NCI-H748 (cell line): ENCODE results near the gene CYGB.
A peak's percentile ranks its signal among the peaks of the same experiment; 100 is the strongest.

Experiments
- DNase-seq: peaks from one replicate; lab custom pipeline; 2025; ENCODE audit not compliant: unreplicated experiment; lab: John Stamatoyannopoulos, UW

Gene CYGB

DNA sequence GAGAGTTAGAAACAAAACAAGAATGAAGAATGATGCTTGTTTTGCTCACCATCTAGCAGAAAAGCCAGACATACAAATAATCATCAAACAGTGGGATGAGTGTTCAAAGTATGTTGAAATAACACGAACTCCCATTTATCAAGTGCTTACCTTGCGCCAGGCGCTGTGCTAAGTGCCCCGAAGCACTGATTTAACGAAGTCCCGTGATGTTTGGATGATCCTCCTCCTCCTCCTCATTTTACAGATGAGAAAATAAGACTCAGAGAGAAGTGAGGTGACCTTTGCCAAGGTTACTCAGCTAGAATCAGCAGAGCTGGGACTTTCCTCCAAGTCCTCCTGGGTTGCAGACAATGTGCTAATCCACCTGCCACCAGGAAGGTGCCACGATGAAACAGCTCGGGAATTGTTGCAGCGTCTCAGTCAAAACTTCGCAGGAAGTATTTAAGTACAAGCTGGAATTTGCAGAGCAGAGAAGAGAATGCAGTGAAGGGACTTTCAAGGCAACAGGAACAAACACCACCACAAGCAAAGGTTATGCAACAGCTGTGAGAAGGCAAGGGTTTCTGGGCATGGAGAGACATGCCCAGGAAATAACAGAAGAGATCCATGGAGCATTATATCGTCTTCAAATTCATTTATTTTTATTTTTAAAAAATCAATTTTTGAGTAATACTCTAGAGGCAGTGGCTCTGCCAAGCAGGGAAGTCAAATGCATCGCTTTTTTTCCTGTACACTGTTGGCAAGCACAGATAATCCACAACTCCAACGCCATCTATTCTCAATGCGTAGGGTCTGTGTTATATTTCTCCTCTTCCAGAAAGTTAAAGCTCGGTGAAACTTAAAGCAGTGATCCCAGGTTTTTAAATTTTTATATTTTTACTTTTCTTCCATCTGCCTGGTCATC lies 13.5 kb upstream of the CYGB start:
- DNase-seq, result peak; percentile 46

DNA sequence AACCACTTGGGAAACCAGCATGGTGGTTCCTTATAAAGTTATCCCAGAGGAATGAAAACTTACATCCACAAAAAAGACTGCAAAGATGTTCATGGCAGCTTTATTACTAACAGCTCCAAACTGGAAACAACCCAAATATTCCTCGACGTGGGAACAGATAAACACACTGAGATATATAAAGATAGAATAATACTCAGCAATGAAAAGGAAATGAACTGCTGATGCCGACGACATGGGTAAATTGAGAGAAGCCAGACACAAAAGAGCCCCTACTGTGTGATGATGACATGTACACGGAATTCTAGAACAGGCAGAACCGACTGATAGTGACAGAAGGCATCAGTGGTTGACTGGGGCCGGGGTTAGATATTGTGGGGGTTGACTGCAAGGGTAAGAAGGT lies 12.0 kb upstream of the CYGB start:
- no peak for DNase-seq

DNA sequence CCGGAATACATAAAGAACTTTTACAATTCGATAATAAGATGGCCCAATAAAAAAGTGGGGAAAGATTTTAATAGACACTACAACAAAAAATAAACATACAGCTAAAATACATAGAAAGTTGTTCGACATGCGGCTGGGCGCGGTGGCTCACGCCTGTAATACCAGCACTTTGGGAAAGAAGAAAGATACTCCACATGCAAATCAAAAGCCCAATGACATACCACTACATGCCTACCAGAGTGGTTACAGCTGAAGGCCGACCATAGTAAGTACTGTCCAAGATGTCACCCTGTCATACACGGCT lies 11.7 kb upstream of the CYGB start:
- no peak for DNase-seq

DNA sequence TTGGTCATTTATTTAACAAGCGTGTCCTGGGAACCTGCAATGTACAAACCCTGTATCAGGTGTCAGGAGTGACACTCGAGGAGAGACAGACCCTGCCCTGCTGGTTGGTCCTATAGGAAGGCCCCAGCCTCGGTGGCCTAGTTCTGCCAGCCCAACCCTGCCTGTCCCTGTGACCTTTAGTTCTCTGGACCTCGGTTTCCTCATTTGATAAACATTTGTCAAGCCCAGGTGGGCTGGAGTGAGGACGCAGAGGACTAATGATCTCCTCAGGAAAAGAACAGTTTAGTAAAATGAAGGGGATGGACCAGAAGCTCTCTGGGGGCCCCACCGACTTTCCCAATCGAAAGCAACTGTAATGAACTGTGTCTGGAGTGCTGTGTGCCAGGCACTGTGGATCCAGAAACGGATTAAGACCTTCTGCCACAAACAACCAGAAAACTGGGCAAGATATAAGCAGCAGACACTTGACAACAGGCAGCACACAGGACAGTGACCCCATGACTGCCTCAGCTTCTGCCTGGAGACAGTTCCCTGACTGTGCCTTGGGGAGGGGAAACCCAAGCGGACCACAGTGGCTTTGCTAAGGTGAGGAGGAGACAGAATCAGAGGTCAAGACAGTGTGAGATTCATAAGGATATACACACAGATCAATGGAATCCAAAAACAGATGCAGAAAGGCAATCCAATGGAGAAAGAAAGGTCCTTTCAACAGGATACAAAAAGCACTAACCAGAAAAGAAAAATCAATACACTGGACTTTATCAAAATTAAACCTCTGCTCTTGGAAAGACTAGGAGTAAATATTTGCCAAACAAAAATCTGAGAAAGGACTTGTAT lies 11.1 kb upstream of the CYGB start:
- DNase-seq, result no peak

DNA sequence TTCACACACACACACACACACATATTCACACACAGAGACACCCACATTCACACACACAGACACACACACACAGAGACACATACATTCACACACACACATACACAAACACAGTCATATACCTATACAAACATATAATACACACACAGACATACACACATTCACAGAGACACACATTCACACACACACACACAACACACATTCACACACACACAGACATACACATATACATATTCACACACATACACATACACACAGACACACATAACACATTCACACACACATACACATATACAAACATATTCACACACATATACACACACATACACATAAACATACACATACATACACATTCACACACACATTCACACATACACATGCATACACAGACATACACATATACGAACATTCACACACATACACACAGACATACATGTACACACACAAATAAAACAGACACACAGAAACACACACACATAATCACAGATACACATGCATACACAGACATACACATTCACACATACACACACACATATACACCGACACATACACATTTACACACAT lies 10.2 kb upstream of the CYGB start:
- DNase-seq, result no peak

DNA sequence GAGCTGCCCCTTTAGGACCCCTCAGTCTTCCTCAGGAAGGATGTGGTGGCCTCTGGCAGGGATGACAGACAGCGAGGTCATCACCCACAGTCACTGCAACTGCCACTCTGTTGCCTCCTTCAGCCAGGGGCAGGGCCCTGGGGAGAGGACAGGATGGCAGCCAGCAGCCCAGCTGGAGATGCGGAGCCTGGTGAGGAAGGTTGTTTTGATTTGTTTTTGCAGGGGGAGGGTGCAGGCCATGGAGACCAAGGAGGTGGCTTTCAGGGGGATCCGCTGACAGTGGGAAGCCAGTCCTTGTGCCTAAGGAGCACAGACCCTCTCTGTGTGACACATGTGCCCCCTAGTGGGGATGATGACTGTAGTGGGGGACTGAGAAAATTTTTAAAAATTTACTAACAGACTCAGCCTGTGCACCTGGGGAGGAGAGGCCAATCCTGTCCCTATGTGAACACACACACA lies 9.7 kb upstream of the CYGB start:
- peak; percentile 52 for DNase-seq

DNA sequence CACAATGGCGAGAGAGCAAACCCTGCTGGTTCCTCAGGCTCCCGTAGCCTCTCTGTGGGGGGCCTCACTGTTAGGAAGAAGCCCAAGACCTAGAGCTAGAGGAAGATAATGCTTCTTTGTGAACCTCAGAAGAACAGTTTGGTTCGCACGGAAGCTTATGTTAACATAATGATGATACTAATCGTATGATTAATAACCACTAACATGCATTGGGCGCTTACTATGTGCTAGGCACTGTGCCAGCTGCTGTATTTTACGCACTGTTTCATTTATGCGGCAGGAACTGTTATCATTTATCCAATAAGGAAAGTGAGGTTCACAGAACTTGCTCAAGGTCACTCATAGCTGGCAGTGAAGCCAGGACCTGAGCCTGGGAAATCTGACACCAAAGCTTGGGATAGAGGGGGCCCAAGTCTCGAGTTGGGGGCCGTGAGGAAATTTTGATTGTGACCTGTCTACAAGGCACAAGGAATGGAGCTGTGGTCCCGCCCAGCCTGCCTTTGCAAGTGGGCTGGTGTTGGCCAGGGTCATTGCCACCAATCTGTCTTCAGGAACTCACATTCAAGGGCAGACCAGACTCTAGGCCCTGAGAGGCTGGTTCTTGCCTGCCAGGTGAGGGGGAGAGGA lies 9.2 kb upstream of the CYGB start:
- DNase-seq, result no peak

DNA sequence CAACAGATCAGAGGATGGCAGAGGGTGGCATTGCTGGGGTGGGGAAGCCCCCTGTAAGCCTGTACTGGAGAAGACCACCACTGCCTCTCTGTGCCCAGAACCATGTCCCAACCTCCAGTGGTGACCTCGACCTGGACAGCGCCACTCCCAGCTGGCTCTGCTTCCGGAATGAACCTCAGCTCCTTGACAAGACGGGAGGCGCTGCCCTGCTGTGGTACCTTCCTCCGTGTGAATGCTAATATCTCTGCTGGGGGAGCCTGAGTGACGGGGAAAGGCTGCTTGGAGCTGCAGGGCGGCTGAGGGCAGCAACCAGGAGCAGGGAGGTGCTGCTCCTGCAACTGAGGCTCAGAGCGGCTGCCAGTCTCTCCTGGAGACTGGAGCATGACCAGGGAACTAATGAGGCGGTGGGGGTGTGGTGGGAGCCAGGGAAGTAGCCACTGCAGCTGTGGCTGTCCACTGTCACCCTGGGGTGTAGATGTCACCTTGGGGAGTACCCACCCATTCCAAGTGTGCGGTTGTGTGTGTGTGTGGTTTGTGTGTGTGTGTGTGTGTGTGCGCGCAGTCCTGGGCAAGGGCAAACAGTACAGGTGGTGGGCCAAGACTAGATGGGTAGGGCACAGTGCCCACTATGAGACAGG lies 8.5 kb upstream of the CYGB start:
- no peak for DNase-seq

DNA sequence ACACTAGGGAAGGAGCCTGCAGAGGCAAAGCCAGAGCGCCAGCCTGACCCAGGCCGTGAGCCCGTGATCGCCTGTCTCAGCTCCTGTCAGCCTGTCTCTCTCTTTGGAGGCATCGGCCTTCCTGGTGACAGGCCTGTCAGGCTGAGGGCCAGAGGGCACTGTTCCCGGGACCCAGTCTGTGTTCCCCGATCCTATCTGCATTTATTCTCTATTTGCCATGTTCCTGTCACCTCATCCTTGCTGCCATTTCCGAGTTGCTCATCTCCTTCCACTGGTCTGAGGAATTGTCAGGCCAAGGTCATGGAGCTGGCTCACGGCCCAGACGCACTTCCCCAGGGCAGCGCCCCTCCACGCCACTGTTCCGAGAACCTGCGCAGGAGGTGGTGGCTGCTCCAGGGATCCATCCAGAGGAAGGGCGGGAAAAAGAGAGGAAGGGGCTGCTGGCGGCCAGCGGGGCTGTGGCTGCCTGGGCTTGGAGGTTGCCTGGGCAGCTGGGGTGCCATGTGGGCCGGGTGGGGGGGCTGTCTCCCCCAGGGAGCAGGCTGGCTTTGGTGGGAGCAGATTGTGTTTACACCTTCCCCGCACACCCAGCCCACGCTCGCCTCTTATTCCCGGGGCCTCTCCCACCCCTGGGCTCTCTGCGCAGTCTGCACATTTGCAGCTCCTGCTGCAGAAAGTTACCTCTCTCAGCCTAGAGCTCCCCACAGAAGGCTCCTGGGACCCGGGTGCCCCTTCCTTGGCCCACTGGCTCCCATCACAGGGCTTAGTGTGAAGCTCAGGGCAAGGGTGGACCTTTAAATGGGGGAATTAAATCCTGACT lies 7.2 kb upstream of the CYGB start:
- DNase-seq, result no peak

DNA sequence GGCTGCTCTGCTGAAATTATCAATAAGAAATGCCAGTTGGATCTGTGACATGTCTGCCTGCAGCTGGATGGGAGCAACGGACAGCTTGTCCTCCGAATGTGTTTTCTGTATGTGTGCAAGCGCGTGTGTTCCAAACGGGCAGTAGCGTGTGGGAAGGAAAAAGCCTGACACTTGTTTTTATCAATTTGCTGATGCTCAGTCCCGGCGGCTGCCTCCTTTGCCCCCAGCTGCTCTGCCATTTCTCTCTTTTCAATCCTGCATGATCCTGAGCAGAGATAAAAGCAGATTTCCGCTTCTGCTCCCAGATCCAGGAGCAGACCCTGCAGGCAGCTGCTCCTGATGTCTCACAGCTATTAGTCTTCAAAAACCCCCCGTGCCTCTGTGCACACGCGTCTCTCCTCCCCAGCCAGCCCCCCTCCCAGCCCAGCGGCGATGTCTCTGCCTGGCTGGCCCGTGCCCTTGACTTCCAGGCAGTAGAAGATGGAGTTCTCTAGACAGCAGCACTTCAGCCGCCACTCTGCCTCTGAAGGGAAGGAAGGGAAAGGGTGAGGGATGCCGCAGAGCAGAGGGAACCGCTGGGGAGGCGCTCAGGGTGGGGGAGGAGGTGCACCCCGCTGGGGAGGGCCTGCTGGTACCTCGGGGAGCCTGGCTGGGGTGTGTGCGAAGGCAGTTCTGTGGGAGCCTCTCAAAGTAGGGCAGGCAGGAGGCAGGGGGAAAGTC lies 6.5 kb upstream of the CYGB start:
- no peak for DNase-seq

DNA sequence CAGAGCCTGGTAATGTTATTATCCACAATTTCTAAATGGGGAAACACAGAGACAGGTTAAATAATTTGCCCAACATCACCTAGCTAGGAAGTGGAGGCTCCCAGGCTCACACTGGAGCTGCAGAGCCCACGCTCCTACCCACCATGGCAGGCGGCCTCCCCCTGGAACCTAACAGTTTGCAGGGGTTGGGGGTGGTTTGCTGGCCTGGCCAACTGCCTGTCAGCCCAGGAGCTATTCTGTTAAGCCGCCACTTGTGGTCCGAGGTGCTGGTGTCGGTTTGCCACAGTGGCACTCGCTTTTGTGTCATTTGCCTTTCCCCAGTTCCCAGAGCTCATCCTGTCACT lies 5.9 kb upstream of the CYGB start:
- no peak for DNase-seq

DNA sequence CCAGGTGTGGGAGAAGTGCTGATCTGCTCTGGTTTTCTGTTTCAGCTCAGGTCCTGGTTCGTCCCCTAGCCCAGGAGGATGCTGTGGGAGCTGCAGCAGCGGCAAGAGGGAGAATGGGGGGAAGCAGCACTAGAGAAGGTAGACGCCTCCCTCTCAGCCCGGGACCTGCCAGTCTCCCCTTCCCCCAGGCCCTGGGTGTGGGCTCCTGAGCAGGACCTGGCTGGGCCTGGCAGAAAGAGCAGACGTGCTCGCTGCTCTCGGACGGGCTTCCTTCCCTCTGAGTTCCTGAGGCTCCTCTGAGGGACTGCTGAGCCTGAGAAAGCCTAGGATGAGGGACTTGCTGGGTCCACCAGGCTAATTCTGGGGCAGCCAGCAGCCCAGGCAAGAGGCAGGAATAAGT lies 5.5 kb upstream of the CYGB start:
- DNase-seq, result no peak

DNA sequence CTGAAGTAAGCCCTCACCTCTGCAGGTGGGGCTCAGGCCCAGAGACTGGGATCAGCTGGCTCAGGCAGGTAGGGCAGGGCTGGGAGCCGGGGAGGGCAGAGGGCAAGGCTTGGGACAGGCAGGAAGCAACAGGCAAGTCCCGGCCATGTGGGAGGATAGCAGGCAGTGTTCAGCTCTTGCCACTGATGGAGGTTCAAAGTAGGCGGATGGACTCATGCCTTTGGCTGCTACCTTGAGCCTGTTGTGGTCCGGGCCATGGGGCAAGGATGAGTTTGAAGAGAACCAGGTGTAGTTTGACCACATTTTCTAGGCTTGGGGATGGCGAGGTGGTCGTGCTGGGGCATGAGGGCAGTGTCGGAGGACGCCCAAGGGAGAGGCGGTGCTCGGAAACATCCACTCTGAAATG lies 5.1 kb upstream of the CYGB start:
- no peak for DNase-seq

DNA sequence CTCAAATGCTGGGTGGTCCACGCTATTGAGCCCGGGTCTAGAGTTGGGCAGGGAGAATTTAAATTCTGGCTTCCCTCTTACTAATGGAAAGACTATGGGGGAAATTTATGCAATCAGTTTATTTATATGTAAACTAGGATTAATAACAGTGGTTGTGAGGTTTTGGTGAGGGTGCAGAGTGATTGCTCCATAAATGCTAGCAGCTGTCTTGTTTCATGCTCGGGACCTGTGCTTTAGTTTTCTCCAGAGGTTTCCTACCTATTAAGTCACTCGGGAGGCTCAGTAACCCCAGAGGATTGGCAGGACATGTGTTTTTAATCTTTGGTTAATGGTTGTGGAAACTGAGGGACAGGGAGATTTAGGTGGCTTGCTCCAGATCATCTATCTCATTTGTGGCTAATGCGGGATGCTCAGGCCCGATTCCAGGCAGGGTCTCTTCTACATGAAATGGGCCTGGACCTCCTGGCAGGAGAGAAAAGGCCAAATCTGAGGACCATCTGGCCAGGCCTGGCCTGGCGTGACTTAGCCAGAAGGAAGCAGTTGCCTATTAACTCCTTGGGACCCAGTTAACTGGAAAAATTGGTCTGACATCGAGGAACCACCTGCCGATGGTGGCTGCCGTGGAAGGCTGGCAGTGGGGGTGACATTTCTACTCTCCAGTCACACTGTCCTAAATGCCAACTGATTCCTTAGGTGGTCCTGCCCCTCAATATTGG lies 4.4 kb upstream of the CYGB start:
- no peak for DNase-seq

DNA sequence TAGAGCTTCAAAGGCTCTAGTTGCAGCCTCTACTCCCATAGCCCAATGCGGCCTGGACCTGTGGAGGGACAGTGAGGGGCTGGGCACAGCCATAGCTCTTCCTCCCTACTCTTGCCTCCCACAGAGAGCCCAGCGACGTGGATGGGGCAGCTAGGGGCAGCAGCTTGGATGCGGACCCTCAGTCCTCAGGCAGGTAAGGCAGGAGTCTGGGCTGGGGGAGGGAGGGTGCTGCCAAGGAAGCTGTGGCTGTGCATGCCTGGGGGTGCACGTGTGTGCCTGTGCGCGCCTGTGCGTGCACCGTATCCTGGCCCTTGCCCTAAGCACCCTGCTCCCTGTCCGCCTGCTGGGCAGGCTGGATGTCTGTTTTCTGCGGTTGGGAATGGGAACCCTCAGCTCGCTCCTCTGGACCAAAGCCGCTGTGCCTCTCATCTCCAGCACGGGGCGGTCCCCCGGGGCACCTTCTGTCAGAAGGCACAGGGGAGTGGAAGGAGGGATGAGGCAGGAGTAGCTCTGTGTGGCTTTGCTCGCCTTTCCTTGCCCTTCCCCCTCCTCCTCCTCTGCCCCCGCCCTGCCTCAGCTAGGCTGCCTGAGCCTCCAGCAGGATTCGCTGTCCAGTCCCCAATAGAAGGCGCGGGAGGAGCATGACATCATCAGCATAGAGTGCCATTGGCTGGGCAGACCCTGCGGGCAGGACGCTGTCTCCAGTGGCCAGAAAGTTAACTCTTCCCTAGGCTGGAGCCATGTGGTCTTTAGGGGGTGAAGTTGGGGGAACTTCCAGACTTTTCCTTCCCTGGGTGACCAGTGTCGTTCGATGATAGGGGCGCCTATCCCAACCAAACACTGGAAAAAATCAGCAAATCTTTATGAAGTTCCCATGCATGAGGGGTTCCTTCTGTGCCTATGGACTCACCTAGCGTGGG lies 3.1 kb upstream of the CYGB start:
- DNase-seq, result peak; percentile 85

DNA sequence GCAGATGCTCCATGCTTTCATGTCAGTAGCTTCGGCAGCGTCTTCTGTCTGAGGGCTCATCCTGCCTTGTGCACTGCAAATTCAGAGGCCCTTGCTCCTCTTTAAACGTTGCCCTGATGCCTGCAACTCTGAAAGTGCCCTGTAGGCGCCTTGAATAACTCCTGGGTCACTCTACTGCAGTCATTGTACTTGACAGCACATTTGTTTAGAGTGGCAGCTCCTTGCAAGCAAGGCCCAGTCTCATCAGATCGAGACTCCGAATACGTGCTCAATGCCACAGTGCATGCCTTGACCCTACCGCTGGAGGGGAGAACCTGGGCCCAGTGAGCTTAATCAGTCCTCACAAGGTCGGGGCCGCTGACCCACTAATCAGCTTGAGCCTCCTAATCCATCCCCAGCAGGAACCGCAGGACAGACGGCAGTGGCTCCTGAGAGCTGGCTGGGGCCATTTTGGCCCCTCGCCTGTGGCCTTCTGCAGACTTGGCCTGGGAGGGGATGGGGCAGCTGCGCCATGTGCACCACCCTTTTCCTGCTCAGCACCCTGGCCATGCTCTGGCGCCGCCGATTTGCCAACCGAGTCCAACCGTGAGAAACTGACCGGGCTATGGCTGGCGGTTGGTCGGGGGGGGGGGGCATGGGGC lies 2.2 kb upstream of the CYGB start, which contains the start of gene PRCD:
TSS of gene PRCD (plus strand) at position 414 of the 641 bp plus-strand sequence. CDS start at position 512, 98 bp downstream.
- no peak for DNase-seq

DNA sequence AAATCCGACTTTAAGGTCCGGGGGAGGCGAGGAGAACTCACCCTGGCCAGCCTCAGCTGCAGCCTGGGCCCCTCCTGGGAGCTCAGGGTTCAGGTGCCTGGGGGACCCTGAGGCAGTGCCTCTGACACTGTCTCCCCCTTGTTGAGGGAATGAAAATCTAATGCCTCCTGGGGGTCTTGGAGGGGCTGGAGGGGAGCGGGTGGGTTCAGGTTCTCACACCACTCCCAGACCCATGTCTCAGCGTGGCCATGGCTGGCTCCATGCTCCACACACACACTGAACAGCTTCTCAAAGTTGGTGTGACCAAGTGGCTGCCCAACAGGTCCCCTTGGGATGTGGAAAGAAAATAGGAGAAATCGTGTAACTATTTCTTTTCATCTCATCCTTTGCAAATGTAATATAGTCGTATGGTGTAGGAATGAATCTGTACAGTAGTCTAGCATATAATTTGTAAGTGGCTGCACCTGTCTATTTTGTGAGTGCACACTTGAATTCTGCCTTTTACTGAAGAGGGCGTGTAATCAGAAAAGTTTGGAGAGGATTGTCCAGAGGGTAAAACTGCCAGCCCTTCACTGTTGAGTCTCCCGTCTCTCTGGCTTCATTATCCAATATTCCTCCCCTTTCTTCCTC lies 1.5 kb upstream of the CYGB start:
- no peak for DNase-seq
